Activated CD4-positive, alpha-beta T cell treated with anti-CD3 and anti-CD28 coated beads, Interleukin-2, amount 10 ng/mL, durations not matched to agents 7 days and 5 days (primary cell): ENCODE measurements around the gene OBSCN. TPM values are rescaled to one million over a fixed set of nuclear protein-coding genes. Genes with fewer than 3 reads are reported as not detected.
A peak's percentile ranks its signal among the peaks of the same experiment; 100 is the strongest.

Experiments used
- CTCF ChIA-PET: fragments of 350-600 bp; sonication (Branson Sonifier 250); formaldehyde crosslinking; loops from one replicate; lab custom pipeline; 2021; ENCODE audit warnings: antibody characterized with exemption; lab: Charles Lee
- POLR2A ChIA-PET: fragments of 350-600 bp; sonication (Branson Sonifier 250); formaldehyde crosslinking; loops from one replicate; lab custom pipeline; 2021; ENCODE audit warnings: antibody characterized with exemption; lab: Charles Lee
- DNase-seq: peaks from one replicate; pipeline ENCODE4 v3.0.0-alpha.2; 2020
- H3K27ac Mint-ChIP-seq: one replicate; pipeline ENCODE4 v1.8.0; 2021; ENCODE audit warnings: mild to moderate bottlenecking, moderate library complexity, mixed read lengths
- H3K27me3 Mint-ChIP-seq: one replicate; pipeline ENCODE4 v1.8.0; 2021; ENCODE audit warnings: mixed read lengths
- H3K36me3 Mint-ChIP-seq: one replicate; pipeline ENCODE4 v1.8.0; 2021; ENCODE audit warnings: low read depth, mixed read lengths
- H3K4me1 Mint-ChIP-seq: one replicate; pipeline ENCODE4 v1.8.0; 2021; ENCODE audit warnings: mixed read lengths
- H3K4me3 Mint-ChIP-seq: one replicate; pipeline ENCODE4 v1.8.0; 2021; ENCODE audit warnings: mild to moderate bottlenecking, moderate library complexity, mixed read lengths
- H3K9me3 Mint-ChIP-seq: one replicate; pipeline ENCODE4 v1.8.0; 2021; ENCODE audit warnings: mixed read lengths
- total RNA-seq, 2 experiments: library from RNA; stranded (reverse); gene quantifications; one replicate each; pipeline ENCODE4 v1.2.3, GENCODE V29; 2021

OBSCN gene
- total RNA-seq: 10 to 100 TPM; 13.8 to 21.8 TPM

- no peaks in the 10 kb centered on the region for H3K9me3 Mint-ChIP-seq
- POLR2A ChIA-PET: no interaction called here
- no peak within 1 kb of the TSS for H3K27ac Mint-ChIP-seq
- H3K4me3 Mint-ChIP-seq: no peak within 1 kb of the TSS
- peaks cover 14% of the 10 kb centered on the region for H3K27me3 Mint-ChIP-seq
- DNase-seq: no peak
- CTCF ChIA-PET: interaction anchor here (0.9 to 1.1 kb wide), 2 partner anchors 9 to 285 kb away, joined by 3 read pairs; no protein-coding TSS in a partner anchor
- no peaks in the 10 kb centered on the region for H3K4me1 Mint-ChIP-seq
- H3K36me3 Mint-ChIP-seq: no peaks in the 10 kb centered on the region
Observed at GRCh38 chr1:228207851-228208821, at the start of gene OBSCN. TSS of gene OBSCN (plus strand) at chr1:228208044. CDS start at chr1:228211784, 3,740 bp downstream.

GRCh38 chr1:228158151-228159007, 49.5 kb upstream of the OBSCN start:
- H3K4me3 Mint-ChIP-seq: no peak overlapping the region
- H3K27me3 Mint-ChIP-seq: no peaks in the 10 kb centered on the region
- CTCF ChIA-PET: interaction anchor here (1.8 to 8.0 kb wide), 2 partner anchors 6 to 16 kb away, joined by 9 to 58 read pairs; partner anchors contain the start of gene IBA57
- no peak overlapping the region for H3K27ac Mint-ChIP-seq
- no peaks in the 10 kb centered on the region for H3K9me3 Mint-ChIP-seq
- POLR2A ChIA-PET: no interaction called here
- no peak for DNase-seq
- H3K4me1 Mint-ChIP-seq: peaks cover 34% of the 10 kb centered on the region
- no peaks in the 10 kb centered on the region for H3K36me3 Mint-ChIP-seq

GRCh38 chr1:228159008-228159665, 48.7 kb upstream of the OBSCN start:
- CTCF ChIA-PET: no interaction called here

GRCh38 chr1:228160201-228160761, 47.6 kb upstream of the OBSCN start:
- no peak overlapping the region for H3K27ac Mint-ChIP-seq
- no peaks in the 10 kb centered on the region for H3K9me3 Mint-ChIP-seq
- no peak overlapping the region for H3K4me3 Mint-ChIP-seq
- POLR2A ChIA-PET: no interaction called here
- peaks cover 42% of the 10 kb centered on the region for H3K4me1 Mint-ChIP-seq
- CTCF ChIA-PET: interaction anchor here (8.5 kb wide), 1 partner anchor 19 kb away, joined by 104 read pairs; the partner anchor contains the start of gene GUK1
- DNase-seq: no peak
- no peaks in the 10 kb centered on the region for H3K36me3 Mint-ChIP-seq
- no peaks in the 10 kb centered on the region for H3K27me3 Mint-ChIP-seq

More at GRCh38 chr1:228159008-228159665, 48.7 kb upstream of the OBSCN start:
- Mint-ChIP-seq H3K27me3 (no peaks in the 10 kb centered on the region), H3K9me3 (no peaks in the 10 kb centered on the region), H3K36me3 (no peaks in the 10 kb centered on the region), H3K27ac (peak overlapping the region; percentile 38), H3K4me3 (no peak overlapping the region), H3K4me1 (peaks cover 39% of the 10 kb centered on the region)
- POLR2A ChIA-PET: no interaction called here
- no peak for DNase-seq

GRCh38 chr1:228161362-228161761, 46.5 kb upstream of the OBSCN start:
- Mint-ChIP-seq H3K36me3 (no peaks in the 10 kb centered on the region), H3K4me3 (no peak overlapping the region), H3K9me3 (no peaks in the 10 kb centered on the region), H3K27me3 (no peaks in the 10 kb centered on the region), H3K4me1 (peaks cover 35% of the 10 kb centered on the region), H3K27ac (no peak overlapping the region)
- POLR2A ChIA-PET: no interaction called here
- CTCF ChIA-PET: interaction anchor here (8.5 kb wide), 1 partner anchor 20 kb away, joined by 104 read pairs; the partner anchor contains the start of gene GUK1
- DNase-seq: no peak

GRCh38 chr1:228161866-228162265, 46.0 kb upstream of the OBSCN start:
- no peak overlapping the region for H3K27ac Mint-ChIP-seq

GRCh38 chr1:228162286-228163006, 45.4 kb upstream of the OBSCN start:
- ChIA-PET POLR2A (no interaction called here), CTCF (interaction anchor here (1.3 to 8.5 kb wide), 3 partner anchors 8 to 21 kb away, joined by 3 to 104 read pairs (median 58); partner anchors contain the start of gene GUK1)
- peak overlapping the region; percentile 66 for H3K27ac Mint-ChIP-seq
- no peak for DNase-seq
- peaks cover 37% of the 10 kb centered on the region for H3K4me1 Mint-ChIP-seq
- H3K9me3 Mint-ChIP-seq: no peaks in the 10 kb centered on the region
- H3K4me3 Mint-ChIP-seq: no peak overlapping the region
- H3K36me3 Mint-ChIP-seq: no peaks in the 10 kb centered on the region
- H3K27me3 Mint-ChIP-seq: no peaks in the 10 kb centered on the region

More at GRCh38 chr1:228161866-228162265, 46.0 kb upstream of the OBSCN start:
- ChIA-PET CTCF (interaction anchor here (8.5 kb wide), 1 partner anchor 20 kb away, joined by 104 read pairs; the partner anchor contains the start of gene GUK1), POLR2A (no interaction called here)
- Mint-ChIP-seq H3K27me3 (no peaks in the 10 kb centered on the region), H3K9me3 (no peaks in the 10 kb centered on the region), H3K4me3 (no peak overlapping the region), H3K36me3 (no peaks in the 10 kb centered on the region), H3K4me1 (peaks cover 39% of the 10 kb centered on the region)
- no peak for DNase-seq

- H3K27ac Mint-ChIP-seq: peak overlapping the region; percentile 66
- no peaks in the 10 kb centered on the region for H3K9me3 Mint-ChIP-seq
- no peaks in the 10 kb centered on the region for H3K27me3 Mint-ChIP-seq
- ChIA-PET POLR2A (no interaction called here), CTCF (interaction anchor here (1.3 to 8.5 kb wide), 3 partner anchors 9 to 21 kb away, joined by 3 to 104 read pairs (median 58); partner anchors contain the start of gene GUK1)
- DNase-seq: no peak
- H3K4me3 Mint-ChIP-seq: no peak overlapping the region
- peaks cover 42% of the 10 kb centered on the region for H3K4me1 Mint-ChIP-seq
- no peaks in the 10 kb centered on the region for H3K36me3 Mint-ChIP-seq
Observed at GRCh38 chr1:228163007-228163753, 44.7 kb upstream of the OBSCN start.

- H3K27me3 Mint-ChIP-seq: no peaks in the 10 kb centered on the region
- POLR2A ChIA-PET: no interaction called here
- peak overlapping the region; percentile 96 for H3K27ac Mint-ChIP-seq
- no peaks in the 10 kb centered on the region for H3K36me3 Mint-ChIP-seq
- H3K4me1 Mint-ChIP-seq: peaks cover 42% of the 10 kb centered on the region
- DNase-seq: no peak
- no peaks in the 10 kb centered on the region for H3K9me3 Mint-ChIP-seq
- CTCF ChIA-PET: interaction anchor here (1.3 to 8.5 kb wide), 4 partner anchors 10 to 38 kb away, joined by 3 to 104 read pairs (median 34); partner anchors contain the start of gene GUK1
- H3K4me3 Mint-ChIP-seq: peak overlapping the region; percentile 41
Observed at GRCh38 chr1:228163776-228164519, 43.9 kb upstream of the OBSCN start.
